HG03439 (cell line): ENCODE results near the gene S1PR3.

Source experiments
- ATAC-seq: cut with Tn5 transposase; IDR thresholded peaks from one replicate; pipeline ENCODE4 v1.9.1; 2021; ENCODE audit warnings: mild to moderate bottlenecking, moderate library complexity; ENCODE audit not compliant: unreplicated experiment

The S1PR3 gene

DNA sequence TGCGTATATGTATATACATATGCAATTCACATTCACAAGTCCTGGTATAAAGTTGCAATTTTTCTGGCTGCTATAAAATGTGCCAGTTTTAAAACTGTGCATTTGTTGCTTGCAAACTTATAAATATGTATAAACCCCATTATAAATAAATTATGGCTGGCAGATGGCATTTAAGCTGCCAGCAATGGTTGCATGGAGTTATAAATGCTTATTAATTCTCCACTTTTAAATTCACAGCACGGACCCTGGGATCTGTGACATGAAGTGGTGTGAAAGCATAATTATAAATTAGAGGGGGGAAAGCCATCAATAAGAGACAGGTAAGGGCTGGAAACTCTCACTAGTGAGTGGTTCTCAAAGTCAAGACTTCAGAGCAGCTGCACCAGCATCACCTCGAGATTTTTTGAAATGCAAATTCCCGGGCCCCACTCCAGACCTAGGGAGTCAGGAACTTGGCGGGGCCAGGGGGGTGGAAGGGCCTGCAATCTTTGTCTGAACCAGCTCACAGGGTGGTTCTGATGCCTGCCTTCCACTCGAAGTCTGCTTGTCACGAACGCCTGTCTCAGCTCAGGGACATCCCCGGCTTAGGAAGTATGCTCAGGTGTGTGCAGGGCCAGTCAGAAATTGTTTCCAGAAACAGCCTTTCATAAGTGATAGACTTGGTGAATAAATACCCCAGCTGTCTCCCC, 16.9 kb downstream of the S1PR3 start:
- no peak for ATAC-seq

DNA sequence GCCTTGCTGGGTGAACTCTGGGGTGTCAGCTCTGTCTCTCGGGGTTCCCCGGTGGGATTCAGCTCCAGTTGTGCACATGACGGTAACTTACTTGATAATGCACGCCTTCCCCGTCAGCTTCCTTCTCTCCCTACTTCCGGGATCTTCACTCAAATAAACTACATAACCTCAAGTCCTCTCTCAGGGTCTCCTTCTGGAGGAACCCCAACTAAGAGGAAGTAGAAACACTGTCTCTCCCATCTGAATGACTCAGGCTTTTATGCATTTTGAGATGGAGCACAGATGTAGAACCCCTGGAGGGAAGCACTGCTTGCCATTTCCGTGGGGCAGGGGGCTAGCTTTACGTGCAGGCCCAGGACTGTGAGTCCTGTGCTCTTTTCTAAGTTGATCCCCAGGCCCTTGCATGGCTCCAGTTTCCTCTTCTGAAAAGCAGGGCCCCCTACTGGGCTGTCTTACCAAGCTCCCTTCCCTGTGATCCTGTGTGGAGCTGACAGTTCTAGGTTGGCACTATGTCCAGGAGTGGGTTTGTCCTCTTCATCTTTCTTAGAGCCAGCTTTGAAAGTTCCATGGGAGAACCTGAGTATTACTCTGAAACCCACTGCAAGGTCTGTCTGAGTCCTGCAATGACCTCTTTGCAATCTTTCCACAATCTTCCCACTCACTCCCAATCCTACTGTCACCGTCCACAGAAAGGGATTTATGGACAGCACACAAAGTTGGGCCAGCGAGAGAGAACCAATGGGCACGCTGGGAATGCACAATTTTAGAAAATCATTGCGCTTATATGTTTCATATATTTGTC, 17.7 kb downstream of the S1PR3 start:
- no peak for ATAC-seq

GRCh38 chr9:89009546-89009840, 18.2 kb downstream of the S1PR3 start:
- ATAC-seq = no peak

DNA sequence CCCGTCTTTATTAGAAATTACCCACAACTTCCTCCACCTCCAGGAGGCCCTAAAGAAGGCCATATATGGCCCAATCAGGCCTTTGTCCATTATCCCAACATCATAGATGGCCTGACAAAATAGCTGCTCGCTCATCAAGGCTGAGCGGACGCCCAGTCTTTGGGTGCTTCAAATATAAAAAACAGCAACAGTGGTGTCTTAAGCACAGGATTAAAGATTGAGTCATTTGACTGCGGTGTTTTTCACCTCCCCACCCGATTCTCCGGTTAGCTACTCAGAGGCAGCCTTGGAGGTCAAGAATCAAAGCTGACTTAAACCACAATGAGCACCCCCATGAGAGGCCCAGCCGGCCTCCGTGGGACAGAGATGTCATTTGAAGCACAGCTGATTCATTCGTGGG, 18.8 kb downstream of the S1PR3 start:
- ATAC-seq = no peak

- no peak for ATAC-seq
Measured at GRCh38 chr9:89010526-89011111, 19.4 kb downstream of the S1PR3 start.

DNA sequence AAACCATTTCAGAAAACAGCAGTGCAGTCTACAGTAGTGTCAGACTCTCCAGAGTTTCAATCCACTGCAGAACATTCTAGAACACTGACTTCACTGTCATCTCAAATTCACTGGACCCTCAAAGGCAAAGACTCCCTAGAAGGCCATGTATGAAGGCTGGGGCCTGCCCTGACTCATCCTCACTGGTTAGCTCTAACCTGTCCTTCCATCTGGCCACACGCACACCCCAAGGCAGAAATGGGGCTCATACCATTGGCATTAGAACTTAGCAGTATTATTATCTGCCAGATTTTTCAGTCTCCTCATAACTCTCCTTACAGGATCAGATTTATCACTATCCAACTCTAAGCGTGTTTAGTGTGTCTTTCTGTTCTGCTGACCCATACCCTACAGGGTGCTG, 20.4 kb downstream of the S1PR3 start:
- ATAC-seq = no peak

- no peak for ATAC-seq
Measured at GRCh38 chr9:89012294-89013042, 21.2 kb downstream of the S1PR3 start.

DNA sequence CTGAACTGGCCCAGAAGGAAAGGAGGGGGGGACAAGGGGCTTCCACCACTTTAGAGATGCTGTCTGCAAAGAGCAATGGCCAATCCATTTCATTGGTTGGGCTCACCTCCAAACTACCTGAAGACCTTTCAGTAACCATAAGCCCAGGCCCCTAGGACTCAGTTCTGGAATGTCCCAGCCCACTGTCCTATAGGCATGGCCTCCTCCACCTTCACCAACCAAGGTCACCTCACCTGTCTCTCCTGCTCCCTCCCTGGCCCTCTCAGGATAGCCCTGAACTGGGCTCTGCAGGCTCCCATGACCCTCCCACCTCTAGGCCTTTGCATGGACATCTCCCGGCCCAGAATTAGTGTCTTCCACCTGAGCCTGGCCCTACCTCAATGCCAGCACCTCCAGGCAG, 22.4 kb downstream of the S1PR3 start:
- no peak for ATAC-seq

DNA sequence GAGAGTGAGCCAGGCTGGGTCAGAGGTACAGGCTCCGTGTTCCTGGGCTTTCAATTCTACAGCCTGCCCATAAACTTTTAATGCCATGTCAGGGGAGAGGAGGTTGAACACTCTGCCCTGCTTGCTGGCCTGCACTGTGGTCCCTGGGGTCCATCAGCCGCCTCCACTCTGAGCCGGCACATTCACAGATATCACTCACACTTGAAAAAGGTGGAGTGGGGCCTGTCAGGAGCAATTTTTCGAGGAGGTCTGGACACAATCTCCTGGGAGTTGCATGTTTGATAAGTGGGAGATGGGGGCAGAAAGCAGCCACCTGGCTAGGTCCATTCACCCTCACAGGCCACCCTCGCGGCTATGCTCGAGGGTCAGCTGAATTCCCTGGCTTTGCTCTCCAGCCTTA, 22.9 kb downstream of the S1PR3 start:
- ATAC-seq = no peak

DNA sequence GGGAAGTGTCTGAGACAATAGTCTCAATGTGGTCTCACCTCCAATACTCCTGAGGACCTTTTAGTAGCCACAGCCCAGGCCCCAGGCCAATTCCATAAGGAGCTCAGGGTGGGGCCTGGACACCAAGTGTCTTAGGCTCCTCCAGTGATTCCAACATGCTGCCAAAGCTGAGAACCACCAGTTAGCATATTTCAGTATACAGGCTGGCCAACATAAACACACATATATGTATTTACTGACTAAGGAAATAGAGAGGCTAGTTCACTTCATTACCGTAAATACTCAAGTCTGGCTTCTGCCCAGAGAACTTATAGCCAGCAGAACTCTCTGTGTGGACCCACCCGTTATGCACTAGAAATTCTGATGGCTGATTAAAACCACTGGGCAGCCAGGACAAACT, 24.1 kb downstream of the S1PR3 start:
- ATAC-seq = no peak

GRCh38 chr9:89020754-89021153, 29.5 kb downstream of the S1PR3 start:
- no peak for ATAC-seq

- no peak for ATAC-seq
Measured at GRCh38 chr9:89021154-89021803, 30.0 kb downstream of the S1PR3 start.

- ATAC-seq = no peak
Measured at GRCh38 chr9:89022001-89022759, 30.9 kb downstream of the S1PR3 start.

- no peak for ATAC-seq
Measured at GRCh38 chr9:89022902-89023301, 31.6 kb downstream of the S1PR3 start.

GRCh38 chr9:89023740-89024139, 32.5 kb downstream of the S1PR3 start:
- no peak for ATAC-seq

DNA sequence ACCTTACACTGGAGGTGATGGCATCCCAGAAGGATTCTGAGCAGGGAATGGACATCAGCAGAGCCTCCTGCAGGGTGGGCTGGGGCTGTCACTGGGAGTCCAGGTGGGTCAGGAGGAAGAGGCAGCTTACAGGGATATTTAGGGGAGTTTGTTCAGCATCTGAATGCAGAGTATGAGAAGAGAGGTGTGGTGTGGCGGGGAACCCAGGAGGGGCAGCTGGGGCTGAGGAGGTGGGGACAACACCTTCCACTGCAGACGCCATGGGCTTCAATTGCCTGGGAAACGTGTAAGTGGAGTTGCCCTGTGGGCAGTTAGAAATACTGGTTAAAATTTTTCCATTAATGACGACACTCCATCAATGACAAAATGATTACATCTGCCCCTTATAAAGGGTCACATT, 33.5 kb downstream of the S1PR3 start:
- no peak for ATAC-seq

DNA sequence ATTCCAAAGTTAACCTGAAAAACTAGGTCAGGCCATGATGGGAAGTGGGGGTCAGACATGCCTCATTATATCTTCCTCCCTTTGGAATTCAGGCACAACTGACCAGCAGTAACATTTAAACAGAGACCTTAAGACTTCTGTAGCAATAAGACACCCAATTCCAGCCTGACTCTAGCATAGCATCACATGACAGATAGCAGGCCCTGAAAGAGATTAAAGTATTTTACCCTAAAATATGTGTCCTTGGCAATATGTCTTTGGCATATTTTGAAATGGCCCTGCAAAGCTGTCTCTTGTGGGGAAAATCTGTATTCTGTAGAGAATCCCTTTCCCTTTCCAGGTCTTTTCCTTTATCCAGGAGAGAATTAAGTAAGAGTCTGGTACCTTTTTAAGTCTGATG, 34.3 kb downstream of the S1PR3 start:
- ATAC-seq = no peak

GRCh38 chr9:89026876-89027275, 35.6 kb downstream of the S1PR3 start:
- no peak for ATAC-seq

GRCh38 chr9:89029788-89030187, 38.5 kb downstream of the S1PR3 start:
- ATAC-seq = no peak

DNA sequence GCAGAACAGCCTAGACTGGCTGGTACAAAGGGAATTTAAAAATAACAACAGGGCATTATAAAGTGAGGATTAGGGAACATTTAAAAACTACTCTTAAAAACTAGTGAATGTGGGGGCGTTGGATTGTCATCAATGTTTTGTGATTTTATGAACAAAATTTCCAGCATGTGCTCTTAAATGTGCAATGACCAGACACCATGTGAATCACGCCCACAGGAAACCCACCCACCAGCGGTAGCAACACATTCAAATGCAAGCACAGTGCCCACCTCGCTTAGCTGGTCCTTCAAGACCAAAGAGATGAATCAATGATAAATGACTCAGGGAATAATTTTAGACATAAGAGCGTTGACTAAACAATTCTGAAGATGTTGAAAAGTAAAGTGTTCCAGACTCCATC, 40.9 kb downstream of the S1PR3 start:
- ATAC-seq = no peak
